Panc1 (cell line): ENCODE measurements around the gene EIF3B. TPM values are rescaled to one million over a fixed set of nuclear protein-coding genes. Genes with fewer than 3 reads are reported as not detected.

Experiments used
- ATAC-seq: fragments of 200-7000 bp; cut with Tn5 transposase; 2 replicates; pipeline ENCODE4 v1.9.1; 2020; ENCODE audit warnings: mild to moderate bottlenecking, moderate library complexity
- BruUV-seq: library from RNA; stranded (reverse); fragments of 400-500 nt; replicated peaks from 2 replicates; lab custom pipeline; 2021; lab: Mats Ljungman, UMichigan
- CTCF ChIA-PET: fragments of 300-600 bp; sonication (Branson Sonifier 250); formaldehyde crosslinking; loops from one replicate; lab custom pipeline; 2022; ENCODE audit warnings: antibody characterized with exemption; lab: Charles Lee
- POLR2A ChIA-PET: fragments of 300-600 bp; sonication (Branson Sonifier 250); formaldehyde crosslinking; loops from one replicate; lab custom pipeline; 2022; ENCODE audit warnings: antibody characterized with exemption; lab: Charles Lee
- DNase-seq: peaks from one replicate; pipeline ENCODE4 v3.0.0-alpha.2; 2010; ENCODE audit warnings: low read depth, low spot score
- H3K27ac ChIP-seq: 2 replicates; pipeline ENCODE4 v1.5.1; 2011; ENCODE audit warnings: mild to moderate bottlenecking, low read length, inconsistent platforms
- H3K27me3 ChIP-seq: fragments of 200-500 bp; sonication (Bioruptor generic); 2 replicates; pipeline ENCODE4 v1.6.0; 2014; ENCODE audit warnings: low read length, inconsistent platforms; ENCODE audit not compliant: control insufficient read depth, insufficient read depth
- H3K36me3 ChIP-seq: fragments of 200-500 bp; sonication (Bioruptor generic); 2 replicates; pipeline ENCODE4 v1.5.1; 2014; ENCODE audit warnings: inconsistent platforms, mild to moderate bottlenecking, low read length, moderate library complexity; ENCODE audit not compliant: control insufficient read depth, insufficient read depth
- H3K4me1 ChIP-seq: 2 replicates; pipeline ENCODE4 v1.5.1; 2011; ENCODE audit warnings: inconsistent platforms, mild to moderate bottlenecking, low read length, moderate library complexity; ENCODE audit not compliant: control insufficient read depth, insufficient read depth
- H3K4me3 ChIP-seq, 2 experiments: 2 replicates each; pipeline ENCODE4 v1.5.1; 2011 to 2012; ENCODE audit warnings: low read depth in 2 of 2, low read length in 2 of 2, mild to moderate bottlenecking in 2 of 2, inconsistent platforms in 1 of 2, moderate library complexity in 1 of 2
- H3K9me3 ChIP-seq: fragments of 200-500 bp; sonication (Bioruptor generic); 2 replicates; pipeline ENCODE4 v1.5.1; 2014; ENCODE audit warnings: low read depth, mild to moderate bottlenecking, inconsistent platforms, low read length, moderate library complexity; ENCODE audit not compliant: control insufficient read depth, insufficient read depth
- CTCF ChIP-seq: fragments of 450-650 bp; IDR thresholded peaks from 2 replicates; pipeline ENCODE4 v1.5.1; 2017; ENCODE audit warnings: mild to moderate bottlenecking
- POLR2AphosphoS5 ChIP-seq: IDR thresholded peaks from 2 replicates; pipeline ENCODE4 v1.6.1; 2012; ENCODE audit warnings: mild to moderate bottlenecking, low read depth, low read length, moderate library complexity
- REST ChIP-seq, 2 experiments: IDR thresholded peaks; 2 replicates each; pipeline ENCODE4 v1.6.1; 2011 to 2012; ENCODE audit warnings: low read depth in 2 of 2, control low read depth in 1 of 2, low read length in 1 of 2, mild to moderate bottlenecking in 1 of 2, moderate library complexity in 1 of 2; ENCODE audit not compliant: insufficient read depth in 1 of 2
- SIN3A ChIP-seq: IDR thresholded peaks from 2 replicates; pipeline ENCODE4 v1.6.1; 2012; ENCODE audit warnings: low read depth, mild to moderate bottlenecking, low read length, moderate library complexity, borderline replicate concordance; ENCODE audit not compliant: insufficient read depth
- TCF7L2 ChIP-seq: IDR thresholded peaks from 2 replicates; pipeline ENCODE4 v1.6.1; 2011; ENCODE audit warnings: mild to moderate bottlenecking, low read depth, low read length, inconsistent platforms
- in situ Hi-C: cut with HindIII; loops from 2 replicates; pipeline ENCODE4 v1.10.0; 2016; ENCODE audit warnings: low sequenced_read_pairs, low pct_unique_long_range_greater_than_20kb
- intact Hi-C: fragments of 100-400 bp; cut with micrococcal nuclease; formaldehyde crosslinking; loops from one replicate; pipeline ENCODE4 v1.10.0; 2022; ENCODE audit not compliant: unreplicated experiment
- total RNA-seq: library from RNA; stranded (reverse); gene quantifications from one replicate; pipeline ENCODE4 v1.2.1, GENCODE V29; 2021; ENCODE audit not compliant: unreplicated experiment

Gene EIF3B
- total RNA-seq, 1 experiment from 2014 or later, result 432 TPM

GRCh38 chr7:2357165-2357564 is 2.5 kb downstream of the EIF3B start:
- H3K27ac ChIP-seq, result peak overlapping the region; percentile 44
- H3K4me1 ChIP-seq, result peaks cover 20% of the 10 kb centered on the region
- H3K27me3 ChIP-seq, result no peaks in the 10 kb centered on the region
- intact Hi-C loops (no loop called here), in situ Hi-C loops (no loop called here)
- POLR2A ChIA-PET, result interaction anchor here (0.7 kb wide), 1 partner anchor 397 kb away, joined by 3 read pairs; no protein-coding TSS in a partner anchor
- DNase-seq (no peak), ATAC-seq (no peak)
- peak overlapping the region; percentile 64 to 98 for H3K4me3 ChIP-seq
- no peak for TF ChIP-seq CTCF
- no peak for TF ChIP-seq REST (IDR thresholded peaks at IDR 0.05; ENCODE audit: insufficient read depth in 1 of 2, low read depth in 2 of 2, low read length in 1 of 2)
- no peak for TF ChIP-seq SIN3A
- TF ChIP-seq TCF7L2, result no peak
- TF ChIP-seq POLR2AphosphoS5, result no peak
- no peaks in the 10 kb centered on the region for H3K9me3 ChIP-seq
- no TSS peak for BruUV-seq
- CTCF ChIA-PET, result interaction anchor here (0.6 kb wide), 1 partner anchor 693 kb away, joined by 3 read pairs; no protein-coding TSS in a partner anchor
- H3K36me3 ChIP-seq, result peaks cover 28% of the 10 kb centered on the region

- no peaks in the 10 kb centered on the region for H3K9me3 ChIP-seq
- POLR2A ChIA-PET, result interaction anchor here (0.7 kb wide), 1 partner anchor 396 kb away, joined by 3 read pairs; no protein-coding TSS in a partner anchor
- DNase-seq, result no peak
- H3K27ac ChIP-seq, result peak overlapping the region; percentile 44
- CTCF ChIA-PET, result interaction anchor here (0.6 kb wide), 1 partner anchor 693 kb away, joined by 3 read pairs; no protein-coding TSS in a partner anchor
- H3K4me1 ChIP-seq, result peaks cover 20% of the 10 kb centered on the region
- intact Hi-C loops, result no loop called here
- peak overlapping the region in 1 of 2 experiments; percentile 98; a peak in 3 of 4 replicates for H3K4me3 ChIP-seq
- H3K27me3 ChIP-seq, result no peaks in the 10 kb centered on the region
- no peak for ATAC-seq
- in situ Hi-C loops, result no loop called here
- TF ChIP-seq SIN3A (no peak), CTCF (no peak), REST (IDR thresholded peaks at IDR 0.05; ENCODE audit: insufficient read depth in 1 of 2, low read depth in 2 of 2, low read length in 1 of 2) (no peak), POLR2AphosphoS5 (no peak)
- H3K36me3 ChIP-seq, result peaks cover 32% of the 10 kb centered on the region
- no TSS peak for BruUV-seq
Measured at GRCh38 chr7:2357571-2357970, 2.9 kb downstream of the EIF3B start.
